Thyroid gland (tissue), 4 donors: ENCODE measurements around the gene RSPH9.
"Not testable (repeated sequence)": the region's sequence is repeated elsewhere in the genome, so short reads cannot be mapped to it uniquely, and the experiment has no call there.

Experiments used
- POLR2A ChIP-seq, 2 donors: fragments of 450-650 bp; IDR thresholded peaks; one replicate each; pipeline ENCODE4 v1.6.1; 2017; ENCODE audit warnings: antibody characterized with exemption in 2 of 2, mild to moderate bottlenecking in 2 of 2, moderate library complexity in 1 of 2
- TF ChIP-seq, protein P1 (sequence below), 6 experiments: fragments of 200-600 bp in 3 of 6; fragments of 450-650 bp in 3 of 6; sonication (generic) in 3 of 6; IDR thresholded peaks; one replicate each; pipeline ENCODE4 v1.5.1; 2016 to 2019; ENCODE audit warnings: antibody characterized with exemption in 6 of 6, mild to moderate bottlenecking in 2 of 6, inconsistent platforms in 1 of 6, moderate library complexity in 1 of 6

- TF ChIP-seq, protein P1, sequence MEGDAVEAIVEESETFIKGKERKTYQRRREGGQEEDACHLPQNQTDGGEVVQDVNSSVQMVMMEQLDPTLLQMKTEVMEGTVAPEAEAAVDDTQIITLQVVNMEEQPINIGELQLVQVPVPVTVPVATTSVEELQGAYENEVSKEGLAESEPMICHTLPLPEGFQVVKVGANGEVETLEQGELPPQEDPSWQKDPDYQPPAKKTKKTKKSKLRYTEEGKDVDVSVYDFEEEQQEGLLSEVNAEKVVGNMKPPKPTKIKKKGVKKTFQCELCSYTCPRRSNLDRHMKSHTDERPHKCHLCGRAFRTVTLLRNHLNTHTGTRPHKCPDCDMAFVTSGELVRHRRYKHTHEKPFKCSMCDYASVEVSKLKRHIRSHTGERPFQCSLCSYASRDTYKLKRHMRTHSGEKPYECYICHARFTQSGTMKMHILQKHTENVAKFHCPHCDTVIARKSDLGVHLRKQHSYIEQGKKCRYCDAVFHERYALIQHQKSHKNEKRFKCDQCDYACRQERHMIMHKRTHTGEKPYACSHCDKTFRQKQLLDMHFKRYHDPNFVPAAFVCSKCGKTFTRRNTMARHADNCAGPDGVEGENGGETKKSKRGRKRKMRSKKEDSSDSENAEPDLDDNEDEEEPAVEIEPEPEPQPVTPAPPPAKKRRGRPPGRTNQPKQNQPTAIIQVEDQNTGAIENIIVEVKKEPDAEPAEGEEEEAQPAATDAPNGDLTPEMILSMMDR (IDR thresholded peaks at IDR 0.05): not testable (repeated sequence)
- TF ChIP-seq POLR2A (IDR thresholded peaks at IDR 0.05): not testable (repeated sequence)
These were observed 11.8 kb upstream of the RSPH9 start for GRCh38 chr6:43633002-43633401.
